ENCODE measurements around the gene NAA25. TPM values are rescaled to one million over a fixed set of nuclear protein-coding genes. Genes with fewer than 3 reads are reported as not detected.
"Not testable (repeated sequence)": the region's sequence is repeated elsewhere in the genome, so short reads cannot be mapped to it uniquely, and the experiment has no call there.

Gene NAA25
- total RNA-seq, 6 experiments from 2014 or later = 21.2 to 26.8 (median 23.8) TPM

GRCh38 chr12:112105891-112106290, 2.7 kb downstream of the NAA25 start:
- H3K4me3 Mint-ChIP-seq = peak overlapping the region; percentile 93; the same call in 1 of the 2 replicates
- no peak overlapping the region; the same call in 1 of the 2 replicates for H3K27ac Mint-ChIP-seq
- no peak for TF ChIP-seq CTCF (IDR thresholded peaks at IDR 0.05)
- H3K4me1 Mint-ChIP-seq (ENCODE audit: low read depth) = peaks cover 51% of the 10 kb centered on the region
- no peak for DNase-seq
- no peaks in the 10 kb centered on the region for H3K9me3 Mint-ChIP-seq
- no peaks in the 10 kb centered on the region; the same call in 1 of the 2 replicates for H3K27me3 Mint-ChIP-seq (ENCODE audit: insufficient read depth)
- peaks cover 24% of the 10 kb centered on the region for H3K36me3 Mint-ChIP-seq (ENCODE audit: low read depth)

- peaks cover 42% of the 10 kb centered on the region for H3K4me1 Mint-ChIP-seq (ENCODE audit: low read depth)
- no peak overlapping the region for H3K4me3 Mint-ChIP-seq
- no peak overlapping the region for H3K27ac Mint-ChIP-seq
- H3K36me3 Mint-ChIP-seq (ENCODE audit: low read depth) = peaks cover 39% of the 10 kb centered on the region
- H3K27me3 Mint-ChIP-seq (ENCODE audit: insufficient read depth) = no peaks in the 10 kb centered on the region; the same call in 1 of the 2 replicates
- H3K9me3 Mint-ChIP-seq = no peaks in the 10 kb centered on the region
- no peak for DNase-seq
- TF ChIP-seq CTCF (IDR thresholded peaks at IDR 0.05) = no peak
Measured at GRCh38 chr12:112103758-112104503, 4.7 kb downstream of the NAA25 start.

GRCh38 chr12:112102746-112103145, 5.8 kb downstream of the NAA25 start:
- not testable (repeated sequence) for H3K9me3 Mint-ChIP-seq; DNase-seq; H3K27ac Mint-ChIP-seq; H3K27me3 Mint-ChIP-seq (ENCODE audit: insufficient read depth); H3K4me3 Mint-ChIP-seq
- Mint-ChIP-seq H3K4me1 (ENCODE audit: low read depth) (peaks cover 51% of the 10 kb centered on the region), H3K36me3 (ENCODE audit: low read depth) (peaks cover 45% of the 10 kb centered on the region)

- peaks cover 49% of the 10 kb centered on the region for H3K4me1 Mint-ChIP-seq (ENCODE audit: low read depth)
- no peaks in the 10 kb centered on the region for H3K9me3 Mint-ChIP-seq
- no peak overlapping the region for H3K27ac Mint-ChIP-seq
- peaks cover 45% of the 10 kb centered on the region for H3K36me3 Mint-ChIP-seq (ENCODE audit: low read depth)
- no peak for TF ChIP-seq CTCF (IDR thresholded peaks at IDR 0.05)
- H3K27me3 Mint-ChIP-seq (ENCODE audit: insufficient read depth) = no peaks in the 10 kb centered on the region
- no peak for DNase-seq
- peak overlapping the region; percentile 17; the same call in 1 of the 2 replicates for H3K4me3 Mint-ChIP-seq
Measured at GRCh38 chr12:112102127-112102526, 6.5 kb downstream of the NAA25 start.

- not testable (repeated sequence) for H3K9me3 Mint-ChIP-seq; DNase-seq; H3K27ac Mint-ChIP-seq; H3K27me3 Mint-ChIP-seq (ENCODE audit: insufficient read depth); H3K4me3 Mint-ChIP-seq
- H3K36me3 Mint-ChIP-seq (ENCODE audit: low read depth) = peaks cover 43% of the 10 kb centered on the region
- peaks cover 49% of the 10 kb centered on the region for H3K4me1 Mint-ChIP-seq (ENCODE audit: low read depth)
Measured at GRCh38 chr12:112100500-112100899, 8.1 kb downstream of the NAA25 start.

- Mint-ChIP-seq H3K9me3 (no peaks in the 10 kb centered on the region), H3K36me3 (ENCODE audit: low read depth) (peaks cover 48% of the 10 kb centered on the region), H3K4me1 (ENCODE audit: low read depth) (peaks cover 39% of the 10 kb centered on the region), H3K27me3 (ENCODE audit: insufficient read depth) (no peaks in the 10 kb centered on the region), H3K4me3 (no peak overlapping the region), H3K27ac (peak overlapping the region; percentile 38)
- TF ChIP-seq CTCF (IDR thresholded peaks at IDR 0.05) = no peak
- no peak for DNase-seq
Measured at GRCh38 chr12:112097641-112098040, 10.9 kb downstream of the NAA25 start.
